MM.1S (cell line): ENCODE measurements around the gene TGM3.

ENCODE experiments used
- EZH2 ChIP-seq: fragments of 300-600 bp; sonication (generic); optimal IDR thresholded peaks from 2 replicates; pipeline ENCODE3; 2017; ENCODE audit warnings: low read depth, mild to moderate bottlenecking, antibody characterized with exemption, low read length, mixed read lengths
- TF ChIP-seq, protein P1 (sequence below): fragments of 300-600 bp; sonication (generic); IDR thresholded peaks from 2 replicates; pipeline ENCODE4 v1.5.1; 2016; ENCODE audit warnings: antibody characterized with exemption, low read length, mixed read lengths

DNA sequence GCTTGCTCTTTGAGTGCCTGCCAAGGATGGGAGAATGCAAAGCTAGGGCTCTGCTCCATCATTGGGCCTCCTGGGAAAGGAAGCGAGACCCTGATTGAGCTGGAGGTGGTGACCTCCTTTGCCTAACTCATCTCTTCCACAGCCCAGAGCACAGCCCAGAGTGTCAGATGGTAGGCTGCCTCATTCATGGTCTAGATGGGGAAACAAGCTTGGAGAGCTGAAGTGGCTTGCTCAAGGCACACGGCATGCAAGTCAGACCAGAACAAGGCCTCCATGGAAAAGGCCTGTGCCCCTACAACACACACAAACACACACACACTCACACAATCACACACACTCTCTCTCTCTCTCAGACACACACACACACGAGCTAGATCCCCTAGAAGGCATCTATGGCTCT, 17.5 kb downstream of the TGM3 start:
- TF ChIP-seq, protein P1, sequence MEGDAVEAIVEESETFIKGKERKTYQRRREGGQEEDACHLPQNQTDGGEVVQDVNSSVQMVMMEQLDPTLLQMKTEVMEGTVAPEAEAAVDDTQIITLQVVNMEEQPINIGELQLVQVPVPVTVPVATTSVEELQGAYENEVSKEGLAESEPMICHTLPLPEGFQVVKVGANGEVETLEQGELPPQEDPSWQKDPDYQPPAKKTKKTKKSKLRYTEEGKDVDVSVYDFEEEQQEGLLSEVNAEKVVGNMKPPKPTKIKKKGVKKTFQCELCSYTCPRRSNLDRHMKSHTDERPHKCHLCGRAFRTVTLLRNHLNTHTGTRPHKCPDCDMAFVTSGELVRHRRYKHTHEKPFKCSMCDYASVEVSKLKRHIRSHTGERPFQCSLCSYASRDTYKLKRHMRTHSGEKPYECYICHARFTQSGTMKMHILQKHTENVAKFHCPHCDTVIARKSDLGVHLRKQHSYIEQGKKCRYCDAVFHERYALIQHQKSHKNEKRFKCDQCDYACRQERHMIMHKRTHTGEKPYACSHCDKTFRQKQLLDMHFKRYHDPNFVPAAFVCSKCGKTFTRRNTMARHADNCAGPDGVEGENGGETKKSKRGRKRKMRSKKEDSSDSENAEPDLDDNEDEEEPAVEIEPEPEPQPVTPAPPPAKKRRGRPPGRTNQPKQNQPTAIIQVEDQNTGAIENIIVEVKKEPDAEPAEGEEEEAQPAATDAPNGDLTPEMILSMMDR = no peak
- no peak for TF ChIP-seq EZH2
